Activated naive CD4-positive, alpha-beta T cell treated with anti-CD3 and anti-CD28 coated beads, Interleukin-2, amount 50 U/mL, for 16 hours (primary cell): ENCODE data around the gene COLEC12.

ENCODE experiments used
- DNase-seq: peaks from one replicate; pipeline ENCODE4 v3.0.0-alpha.2; 2020

COLEC12 gene

DNA sequence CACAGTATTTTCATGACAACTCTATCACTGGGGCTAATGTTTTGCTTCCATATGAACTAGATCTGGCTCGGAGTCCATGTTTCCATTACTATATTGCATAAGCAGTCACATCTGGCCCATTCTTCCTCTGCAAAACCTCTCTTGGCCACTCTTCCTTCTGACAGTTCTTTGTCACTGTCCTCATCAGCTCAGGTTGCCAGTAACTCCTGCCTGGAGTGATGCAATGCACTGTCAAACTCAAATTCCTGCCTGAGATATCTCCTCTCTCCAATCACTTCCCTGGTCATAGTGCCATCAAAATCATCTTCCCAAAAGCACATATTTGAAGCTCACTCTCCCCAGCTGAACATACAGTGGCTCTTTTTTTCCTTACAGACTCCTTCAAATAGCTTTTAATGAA is 66.1 kb downstream of the COLEC12 start:
- no peak for DNase-seq

DNA sequence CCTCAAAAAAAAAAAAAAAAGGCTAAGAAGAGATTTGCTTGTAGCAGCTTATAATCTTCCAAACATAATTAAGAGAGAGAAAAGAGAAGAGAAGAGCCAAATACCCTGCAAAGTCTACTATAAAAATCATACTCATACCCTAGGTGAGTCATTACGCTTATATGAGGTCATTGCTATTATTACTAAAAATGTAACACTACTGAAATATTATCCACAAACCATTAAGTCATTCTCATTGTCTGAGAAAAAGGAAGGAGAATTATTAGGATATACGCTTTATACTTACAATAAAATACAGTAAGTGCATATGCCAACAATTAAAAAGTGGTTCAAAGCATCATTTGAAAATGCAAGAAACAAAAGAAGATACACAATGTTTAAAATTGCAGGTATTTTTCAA is 66.5 kb downstream of the COLEC12 start:
- no peak for DNase-seq

DNA sequence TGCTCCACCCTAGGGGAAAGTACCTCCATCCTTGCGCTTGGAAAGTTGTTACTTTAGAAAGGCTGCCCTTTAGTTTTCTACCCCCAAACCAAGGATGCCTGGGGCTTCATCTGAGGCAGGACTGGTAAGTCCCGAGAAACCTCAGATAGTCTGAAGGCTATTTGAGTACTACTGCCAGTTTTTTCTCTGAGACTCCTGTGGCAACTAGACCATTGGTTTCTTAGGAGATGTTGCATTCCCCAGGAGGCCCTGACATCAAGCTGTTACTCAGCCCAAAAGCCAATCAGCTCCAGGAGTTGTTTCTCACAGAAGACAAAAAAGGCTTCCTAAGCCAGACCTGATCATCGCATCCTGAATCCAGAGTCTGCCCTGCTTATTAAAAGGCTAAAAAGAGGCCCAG is 67.2 kb downstream of the COLEC12 start:
- no peak for DNase-seq

DNA sequence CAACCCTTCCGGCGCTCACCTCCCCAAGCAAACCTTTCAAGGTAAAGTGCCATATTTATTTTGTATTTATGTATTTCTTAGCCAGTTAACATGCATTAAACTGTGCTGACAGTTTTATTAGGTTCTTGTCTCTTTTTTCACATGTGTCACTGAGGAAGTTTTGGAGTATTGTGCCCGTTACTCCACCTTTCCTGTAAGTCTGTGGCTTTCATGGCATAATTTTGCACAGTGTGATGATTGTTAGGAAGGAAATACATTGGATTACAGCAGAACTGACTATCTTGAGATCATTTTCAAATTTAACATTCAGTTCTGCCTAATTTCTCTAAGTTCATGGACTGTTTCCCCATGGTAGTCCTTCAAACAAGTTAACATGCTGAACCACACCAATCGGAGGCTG is 67.7 kb downstream of the COLEC12 start:
- no peak for DNase-seq

DNA sequence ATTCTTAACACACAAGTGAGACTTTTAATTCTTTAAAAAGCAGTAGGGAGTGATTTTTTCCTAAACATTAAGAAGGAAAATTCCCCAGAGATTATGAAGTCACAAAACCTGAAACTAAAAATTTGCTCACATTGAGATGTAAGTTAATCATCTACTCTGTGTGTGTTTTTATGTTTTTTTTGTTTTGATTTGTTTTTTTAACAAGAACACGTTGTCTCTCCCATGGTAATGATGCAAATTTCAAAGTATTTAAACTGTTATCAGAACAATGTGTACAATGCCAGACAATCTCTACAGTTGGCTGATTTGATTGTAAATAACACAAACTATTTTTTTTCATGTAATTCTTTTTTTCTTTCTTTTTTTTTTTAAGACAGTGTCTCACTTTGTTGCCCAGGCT is 71.5 kb downstream of the COLEC12 start:
- DNase-seq = no peak

DNA sequence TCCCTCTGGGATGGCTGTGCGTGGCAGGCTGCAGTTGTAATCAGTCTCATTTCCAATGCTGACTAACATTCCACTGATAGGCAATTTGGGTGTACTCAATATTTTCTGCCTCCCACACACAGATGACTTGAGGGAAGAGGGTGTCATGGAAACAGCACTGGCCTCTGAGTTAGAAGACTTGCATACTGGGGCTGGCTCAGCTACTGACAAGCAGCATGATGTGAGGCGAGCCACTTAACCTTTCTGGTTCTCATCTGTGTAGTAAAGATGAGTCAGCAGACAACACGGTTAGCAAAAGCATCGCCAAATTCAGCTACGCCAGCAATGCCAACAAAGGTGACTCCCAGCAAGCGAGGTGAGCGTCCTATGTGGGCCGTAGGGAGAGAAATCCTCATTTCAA is 73.5 kb downstream of the COLEC12 start:
- no peak for DNase-seq

DNA sequence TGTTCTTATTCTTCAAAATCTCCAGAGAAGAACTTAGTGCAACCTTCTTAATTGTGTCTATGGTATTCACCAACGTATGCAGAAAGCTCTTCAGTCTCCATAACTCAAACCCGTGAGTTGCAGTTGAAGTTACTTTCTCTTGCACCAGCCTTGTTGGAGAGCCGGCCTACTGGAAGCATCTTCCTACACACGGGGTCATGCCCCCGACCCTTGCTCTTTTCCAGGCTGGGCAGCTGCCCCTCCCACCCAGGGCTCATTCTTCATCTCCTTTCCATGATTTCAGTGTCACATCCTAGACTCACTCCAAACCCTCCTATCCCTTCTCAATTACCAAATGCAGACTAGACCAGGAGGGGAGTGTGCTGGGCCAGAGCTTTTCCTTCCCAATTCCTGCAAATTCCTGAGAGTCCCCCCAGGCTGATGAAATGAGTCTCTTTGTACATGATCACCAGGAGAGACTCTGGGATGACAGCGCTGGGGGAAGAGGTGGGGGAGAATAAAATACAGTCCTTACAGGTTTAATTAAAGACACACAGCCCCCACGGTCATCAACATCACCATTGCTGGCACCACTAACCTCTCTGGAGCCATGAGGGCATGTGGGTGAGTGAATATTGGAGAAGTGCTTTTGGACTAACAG is 75.3 kb downstream of the COLEC12 start:
- DNase-seq = no peak

DNA sequence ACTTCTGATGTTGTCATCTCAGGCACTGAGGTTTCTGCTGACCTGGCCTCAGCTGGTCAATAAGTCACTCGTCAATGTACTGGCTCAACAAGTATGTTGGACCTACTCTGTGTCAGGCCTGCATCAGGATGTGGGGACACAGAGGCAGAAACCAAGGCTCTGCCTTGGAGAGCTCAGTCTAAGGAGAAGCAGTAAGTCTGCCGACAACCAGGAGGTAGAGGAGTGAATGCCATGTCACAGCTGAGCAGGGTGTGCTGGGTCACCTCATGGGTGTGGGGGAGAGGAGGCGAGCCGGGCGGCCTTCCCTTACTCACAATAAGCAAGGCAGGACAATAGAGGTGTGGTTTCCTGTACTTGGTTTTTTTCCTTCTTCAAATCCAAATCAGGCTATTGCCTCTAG is 75.8 kb downstream of the COLEC12 start:
- DNase-seq = no peak

DNA sequence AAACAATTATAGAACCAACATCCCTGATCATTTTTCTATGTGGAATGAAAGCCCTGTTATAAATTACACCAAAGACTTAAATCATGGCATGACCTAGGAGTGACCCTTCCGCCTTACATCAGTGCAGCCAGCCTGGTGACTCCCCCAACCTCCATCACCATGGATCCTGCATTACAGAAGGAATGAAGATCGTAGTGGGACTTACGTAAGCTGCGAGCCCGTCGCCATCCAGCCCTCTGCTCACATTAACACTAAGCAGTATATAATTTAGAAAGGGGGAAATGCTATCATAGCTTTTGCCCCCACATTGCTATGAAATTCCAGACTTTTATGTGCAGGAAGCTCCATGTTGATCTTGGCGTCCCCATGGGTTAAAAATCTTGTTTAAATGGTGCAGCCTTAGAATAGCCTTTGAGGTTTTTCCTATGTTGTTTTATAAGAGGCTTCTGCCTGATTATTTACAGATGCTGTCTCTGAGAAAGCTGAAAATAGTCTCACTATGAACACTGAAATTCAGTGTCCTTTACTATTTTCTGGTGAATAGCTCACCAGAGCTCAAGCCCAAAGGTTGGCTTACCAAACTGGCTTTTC is 76.3 kb downstream of the COLEC12 start:
- no peak for DNase-seq

DNA sequence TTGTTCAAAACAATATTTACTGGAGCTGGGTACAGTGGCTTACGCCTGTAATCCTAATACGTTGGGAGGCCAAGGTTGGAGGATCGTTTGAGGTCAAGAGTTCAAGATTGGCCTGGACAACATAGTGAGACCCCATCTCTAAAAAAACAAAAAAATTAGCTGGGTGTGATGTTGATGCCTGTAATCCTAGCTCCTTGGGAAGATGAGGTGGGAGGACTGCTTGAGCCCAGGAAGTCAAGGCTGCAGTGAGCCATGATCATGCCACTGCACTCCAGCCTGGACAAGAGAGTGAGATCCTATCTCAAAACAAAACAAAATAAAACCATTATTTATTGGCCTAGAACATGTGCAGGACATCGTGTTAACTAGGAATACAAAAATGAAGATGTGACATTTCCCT is 77.5 kb downstream of the COLEC12 start:
- no peak for DNase-seq

DNA sequence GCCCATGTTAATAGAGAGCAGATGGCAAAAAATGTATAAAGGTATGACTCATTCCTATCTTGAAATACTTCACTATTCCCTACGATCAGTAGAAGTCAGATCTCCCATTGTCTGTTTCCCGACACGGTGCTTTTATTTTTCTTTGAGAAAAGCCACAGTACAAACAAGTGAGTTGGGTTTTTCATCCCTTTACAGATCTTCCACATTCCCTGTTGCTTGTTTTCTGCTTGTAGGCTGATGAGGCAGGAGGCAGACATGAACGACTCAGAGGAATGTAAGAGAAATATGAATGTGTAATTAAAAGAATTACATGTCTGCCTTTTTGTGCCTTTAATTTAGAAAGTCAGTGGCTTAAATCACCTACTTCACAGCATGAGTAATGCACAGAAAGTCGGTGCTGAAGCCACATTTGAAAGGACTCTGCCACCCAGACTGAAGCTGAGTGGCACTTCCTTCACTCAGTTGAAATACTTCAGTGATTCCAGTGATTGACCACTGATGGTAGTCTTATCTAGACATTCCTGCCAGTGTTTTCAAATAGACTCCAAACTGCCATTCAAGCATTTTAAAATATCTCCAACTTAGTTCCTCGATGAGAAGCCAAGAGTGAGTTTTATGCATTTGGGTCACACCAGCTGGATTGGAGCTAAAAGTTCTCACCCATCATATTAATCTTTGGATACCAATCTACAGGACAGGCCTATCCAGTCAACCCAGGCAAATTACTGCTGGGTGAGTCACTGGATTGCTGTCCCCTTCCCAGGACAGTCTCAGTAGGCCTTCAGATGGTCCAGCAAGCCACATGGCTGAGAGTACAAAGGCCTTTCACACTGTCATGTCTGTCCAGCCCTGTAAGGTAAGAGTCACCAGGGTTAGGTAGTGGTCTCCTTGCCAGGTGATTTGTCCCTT is 79.0 kb downstream of the COLEC12 start:
- no peak for DNase-seq

DNA sequence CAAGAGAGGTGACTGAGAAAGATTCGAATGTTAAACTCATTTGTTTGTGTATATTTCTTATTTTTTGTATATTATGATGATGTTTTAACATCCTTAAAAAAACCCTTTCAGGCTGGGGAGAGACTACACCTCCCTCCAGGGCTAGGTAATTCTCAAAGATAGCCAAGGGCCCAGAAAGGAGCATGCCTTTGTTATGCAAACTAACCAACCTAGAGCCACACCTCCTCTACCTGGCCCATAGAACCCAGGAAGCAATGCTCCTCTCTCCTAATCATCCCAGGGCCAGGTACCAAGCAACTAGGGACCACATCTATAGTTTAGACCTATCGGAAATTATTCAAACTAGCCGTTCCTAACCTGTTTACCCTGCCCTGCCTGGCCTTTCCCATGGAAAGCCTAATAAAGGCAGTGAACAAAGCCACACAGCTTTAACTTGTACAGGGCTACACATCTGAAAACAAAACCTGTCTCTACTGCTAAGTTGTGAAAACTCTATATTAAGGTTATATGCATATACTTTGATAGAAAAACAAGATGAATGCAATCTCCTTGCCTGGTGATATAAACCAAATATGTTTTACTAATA is 79.7 kb downstream of the COLEC12 start:
- DNase-seq = no peak

DNA sequence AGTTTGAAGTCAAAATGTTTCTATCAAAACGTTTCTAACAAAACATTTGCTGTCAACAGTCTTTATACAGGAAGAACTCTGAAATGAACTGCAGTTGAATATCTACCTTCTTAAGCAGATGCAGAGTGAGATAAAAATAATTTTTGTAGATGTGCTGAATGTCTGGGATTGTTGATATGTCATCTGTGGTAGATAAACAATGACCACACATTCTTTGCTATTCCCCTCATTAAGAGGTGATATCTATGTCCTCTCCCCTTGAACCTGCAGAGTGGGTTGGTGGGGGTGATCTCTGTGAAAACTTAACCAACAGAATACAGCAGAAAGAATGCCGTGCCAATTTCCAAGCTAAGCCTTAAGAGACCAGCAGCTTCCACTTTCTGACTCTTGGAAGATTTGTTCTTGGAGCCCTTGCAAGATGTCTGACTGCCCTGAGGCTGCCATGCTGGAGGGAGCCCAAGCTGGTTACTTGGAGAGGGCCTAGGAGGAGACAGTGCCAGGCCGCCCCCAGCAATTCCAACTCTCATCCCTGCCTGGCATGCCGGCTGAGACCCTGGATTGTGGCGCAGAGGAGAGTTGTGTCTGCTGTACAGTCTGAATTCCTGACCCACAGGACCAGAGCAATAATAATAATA is 80.8 kb downstream of the COLEC12 start:
- no peak for DNase-seq

DNA sequence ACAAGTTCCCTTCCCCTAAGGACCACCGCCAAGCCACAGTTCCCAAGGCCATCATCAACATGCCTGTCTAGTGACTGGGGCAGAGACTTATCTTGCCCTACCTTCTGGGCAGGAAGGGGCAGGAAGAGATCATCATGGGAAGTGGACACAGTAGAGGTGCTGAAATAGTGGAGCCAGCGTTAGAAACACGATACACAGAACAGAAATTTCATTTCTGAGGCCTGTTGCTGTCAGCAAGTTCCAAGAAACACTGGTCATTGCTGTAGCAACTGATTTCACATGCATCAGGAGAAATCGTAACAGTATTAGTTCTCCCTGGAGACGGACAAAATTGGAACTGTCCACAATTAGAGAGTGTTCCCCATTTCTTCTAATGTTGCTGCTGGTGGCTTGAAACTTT is 83.0 kb downstream of the COLEC12 start:
- DNase-seq = no peak

DNA sequence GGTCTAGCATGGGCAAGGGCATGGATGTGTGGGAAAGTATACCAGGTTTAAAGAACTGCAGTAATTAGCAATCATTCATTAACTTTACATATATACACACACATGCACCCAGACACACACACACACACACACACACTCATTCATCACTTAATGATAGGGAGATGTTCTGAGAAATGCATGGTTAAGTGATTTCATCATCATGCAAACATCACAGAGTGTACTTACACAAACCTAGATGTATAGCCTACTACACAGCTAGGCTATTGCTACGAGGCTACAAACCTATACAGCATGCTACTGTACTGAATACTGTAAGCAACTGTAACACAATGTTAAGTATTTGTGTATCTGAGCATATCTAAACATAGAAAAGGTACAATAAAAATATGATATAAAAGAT is 83.6 kb downstream of the COLEC12 start:
- no peak for DNase-seq

DNA sequence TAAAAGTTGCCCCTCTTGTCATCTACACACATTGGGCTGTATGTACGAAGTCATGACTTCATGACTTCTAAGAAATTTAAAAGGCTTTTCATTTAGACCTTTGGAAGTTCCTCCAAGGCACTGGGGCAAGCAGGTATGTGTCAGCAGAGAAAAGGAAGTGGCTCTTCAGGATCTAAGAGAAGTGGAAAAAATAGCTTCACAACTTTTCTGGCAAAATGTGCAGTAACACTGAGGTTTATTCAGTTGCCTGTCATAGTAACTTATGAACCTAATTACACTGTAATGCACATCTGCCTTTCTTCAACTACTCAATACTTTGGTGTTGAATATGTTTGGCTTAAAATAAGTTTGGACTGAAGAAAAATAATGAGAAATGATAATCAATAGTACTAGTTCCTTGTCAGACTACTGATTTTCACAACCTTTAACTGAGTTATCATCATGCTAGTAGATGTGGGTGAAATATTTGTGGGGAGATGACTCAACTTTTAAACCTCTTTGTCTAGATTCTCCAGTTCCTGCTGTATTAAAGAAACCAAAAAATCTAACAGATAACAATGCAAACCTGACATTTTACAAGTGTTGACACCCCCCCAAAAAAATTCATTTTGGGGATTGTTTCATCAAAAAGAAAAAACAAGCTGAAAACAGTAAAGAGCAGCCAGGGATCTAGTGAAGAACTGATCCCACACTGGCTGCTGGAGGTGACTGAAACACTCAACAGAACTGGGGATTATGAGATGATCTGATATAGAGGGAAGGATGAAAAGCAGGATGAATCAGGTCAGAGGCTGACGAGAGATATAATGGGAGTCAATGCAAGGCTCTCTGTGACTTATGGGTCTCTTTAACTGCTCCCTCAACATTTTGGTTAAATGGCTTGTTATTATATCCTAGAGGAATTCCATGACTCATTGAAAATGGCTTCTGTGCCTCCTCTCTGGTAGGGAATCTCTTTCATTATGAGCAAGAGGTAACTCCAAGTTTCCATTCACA is 84.6 kb downstream of the COLEC12 start:
- no peak for DNase-seq

DNA sequence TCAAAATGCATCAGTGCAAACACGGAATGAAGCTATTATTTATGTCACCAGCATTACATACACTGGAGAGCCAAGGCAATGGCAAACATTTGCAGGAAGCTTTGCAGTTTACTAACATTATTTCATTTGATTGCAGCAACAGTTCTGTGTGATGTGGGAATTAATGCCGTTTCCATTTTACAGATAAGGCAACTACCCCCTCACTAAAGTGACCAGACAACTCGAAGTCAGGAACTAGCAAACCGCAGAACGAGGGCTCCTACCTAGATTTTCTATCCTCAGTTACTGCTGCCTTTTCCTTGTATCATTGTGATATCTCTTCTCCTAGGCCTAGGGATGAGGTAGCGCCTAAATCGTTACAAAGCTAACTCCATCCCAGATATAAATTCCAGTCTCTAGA is 85.5 kb downstream of the COLEC12 start:
- DNase-seq = no peak

DNA sequence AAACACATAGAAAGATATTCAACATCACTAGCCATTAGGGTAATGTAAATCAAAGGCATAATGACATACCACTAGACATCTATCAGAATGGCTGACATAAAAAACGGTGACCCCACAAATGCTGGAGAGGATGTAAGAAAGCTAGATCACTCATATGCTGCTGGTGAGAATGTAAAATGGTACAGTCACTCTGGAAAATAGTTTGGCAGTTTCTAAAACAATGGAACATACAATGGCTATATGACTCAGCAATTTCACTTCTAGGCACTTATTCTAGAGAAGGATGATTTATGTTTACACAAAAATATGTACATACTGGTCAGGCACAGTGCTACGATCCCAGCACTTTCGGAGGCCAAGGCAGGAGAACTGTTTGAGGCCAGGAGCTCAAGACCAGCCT is 87.3 kb downstream of the COLEC12 start:
- no peak for DNase-seq

DNA sequence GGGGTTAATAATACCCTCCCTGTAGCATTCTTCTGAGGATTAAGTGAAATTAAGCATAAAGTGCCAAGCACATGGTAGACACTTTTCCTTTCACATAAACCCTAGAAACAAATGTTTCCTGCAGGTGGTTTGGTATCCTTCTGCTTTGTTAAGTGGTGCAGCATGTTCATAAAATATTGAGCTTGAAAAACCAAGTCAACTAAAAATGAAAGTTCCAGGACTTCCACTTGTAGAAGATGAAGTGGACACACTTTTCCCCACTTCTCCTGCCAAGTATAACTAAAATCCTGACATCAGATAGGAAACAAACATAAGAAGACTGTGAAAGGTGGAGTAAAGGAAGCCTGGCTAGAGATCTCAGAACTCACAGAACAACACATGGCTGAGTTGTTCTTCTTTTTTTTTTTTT is 90.5 kb downstream of the COLEC12 start:
- DNase-seq = no peak

DNA sequence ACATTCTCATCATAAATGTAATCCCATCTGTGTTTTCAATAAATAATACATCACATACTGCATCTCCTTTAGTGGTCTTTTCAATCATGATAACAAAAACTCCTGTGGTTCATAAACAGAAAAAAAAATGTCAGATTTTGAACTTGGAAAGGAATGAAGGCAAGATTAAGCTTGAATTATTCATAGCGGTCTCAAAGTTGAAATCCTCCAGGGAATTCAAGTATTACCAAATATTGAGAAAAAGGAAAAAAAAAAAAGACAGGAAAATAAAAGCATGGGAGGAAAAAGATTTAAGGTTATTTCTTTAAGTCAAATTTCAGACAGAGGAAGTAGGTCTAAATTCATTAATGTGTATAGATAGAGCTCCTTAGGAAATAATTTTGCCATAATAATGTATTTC is 92.1 kb downstream of the COLEC12 start:
- DNase-seq = no peak

DNA sequence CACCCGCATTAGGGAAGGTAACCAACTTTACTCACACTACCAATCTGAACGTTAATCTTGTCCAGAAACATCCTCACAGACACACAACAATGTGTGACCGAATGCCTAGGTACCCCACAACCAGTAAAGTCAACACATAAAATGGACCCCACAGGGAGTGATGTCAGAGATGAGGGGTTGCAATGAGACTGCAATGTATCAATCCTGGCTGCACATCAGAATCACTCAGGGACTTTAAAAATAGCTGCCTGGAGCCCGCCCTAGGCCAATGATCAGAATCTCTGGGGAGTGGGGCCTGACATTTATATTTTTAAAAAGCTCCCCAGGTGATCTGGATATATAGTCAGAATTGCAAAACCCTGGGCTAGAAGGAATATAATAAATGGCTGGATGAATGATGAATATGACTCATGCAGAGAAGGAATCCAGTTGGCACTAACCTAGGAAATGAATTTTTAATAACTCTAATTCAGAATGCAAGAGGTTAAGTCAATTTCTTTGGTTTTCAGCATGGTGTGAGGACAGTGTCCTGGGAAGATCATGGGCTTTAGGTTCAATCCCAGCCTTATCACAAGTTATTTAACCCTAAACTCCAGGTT is 92.8 kb downstream of the COLEC12 start:
- no peak for DNase-seq

DNA sequence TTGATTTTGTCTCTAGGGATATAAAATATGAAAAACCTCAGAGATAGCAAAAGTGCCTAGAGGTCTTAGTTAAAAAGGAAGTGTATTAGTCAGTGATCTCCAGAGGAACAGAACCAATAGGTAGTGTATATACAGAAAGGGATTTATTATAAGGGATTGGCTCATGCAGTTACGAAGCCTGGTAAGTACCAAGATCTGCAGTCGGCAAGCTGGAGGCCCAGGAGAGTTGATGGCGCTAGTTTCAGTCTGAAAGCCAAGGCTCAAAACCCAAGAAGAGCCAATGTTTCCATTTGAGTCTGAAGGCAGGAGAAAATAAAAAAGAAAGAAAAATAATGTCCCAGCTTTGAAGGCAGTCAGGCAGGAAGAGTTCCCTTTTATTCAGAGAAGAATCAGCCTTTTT is 93.3 kb downstream of the COLEC12 start:
- DNase-seq = no peak
